Fibroblast of pulmonary artery (primary cell): Measurements from ENCODE around the gene DUSP5.
A peak's percentile ranks its signal among the peaks of the same experiment; 100 is the strongest.
"Not testable (repeated sequence)": the region's sequence is repeated elsewhere in the genome, so short reads cannot be mapped to it uniquely, and the experiment has no call there.

Experiments
- DNase-seq: peaks from one replicate; pipeline ENCODE4 v3.0.0-alpha.2; 2010; ENCODE audit warnings: low read depth
- H3K4me3 ChIP-seq: replicated peaks from 2 replicates; pipeline ENCODE4 v1.5.1; 2011; ENCODE audit warnings: low read depth, mild to moderate bottlenecking, control low read depth, low read length, moderate library complexity
- TF ChIP-seq, protein P1 (sequence below): IDR thresholded peaks from 2 replicates; pipeline ENCODE4 v1.5.1; 2011; ENCODE audit warnings: mild to moderate bottlenecking, control low read depth, low read length, inconsistent platforms; ENCODE audit errors: missing control alignments

Gene DUSP5

DNA sequence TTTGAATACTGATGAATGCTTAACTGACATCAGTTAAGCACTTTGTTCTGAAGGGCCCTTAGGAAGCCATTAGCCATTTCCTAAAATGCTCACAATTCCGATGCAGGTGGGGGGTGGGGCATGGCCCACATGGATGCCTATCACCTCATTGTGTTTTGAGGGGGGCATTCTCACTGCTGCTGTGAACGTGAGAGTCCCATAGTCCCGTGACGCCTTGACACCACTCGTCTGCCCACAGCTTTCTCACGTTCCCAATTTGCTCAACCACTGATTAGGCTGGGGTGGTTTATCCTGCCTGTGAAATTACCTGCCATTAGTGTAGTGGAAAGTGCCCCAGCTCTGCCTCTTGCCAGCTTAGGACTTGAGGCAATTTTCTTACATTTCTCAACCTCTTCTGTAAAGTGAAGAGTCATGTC lies 31.9 kb downstream of the DUSP5 start:
- TF ChIP-seq, protein P1, sequence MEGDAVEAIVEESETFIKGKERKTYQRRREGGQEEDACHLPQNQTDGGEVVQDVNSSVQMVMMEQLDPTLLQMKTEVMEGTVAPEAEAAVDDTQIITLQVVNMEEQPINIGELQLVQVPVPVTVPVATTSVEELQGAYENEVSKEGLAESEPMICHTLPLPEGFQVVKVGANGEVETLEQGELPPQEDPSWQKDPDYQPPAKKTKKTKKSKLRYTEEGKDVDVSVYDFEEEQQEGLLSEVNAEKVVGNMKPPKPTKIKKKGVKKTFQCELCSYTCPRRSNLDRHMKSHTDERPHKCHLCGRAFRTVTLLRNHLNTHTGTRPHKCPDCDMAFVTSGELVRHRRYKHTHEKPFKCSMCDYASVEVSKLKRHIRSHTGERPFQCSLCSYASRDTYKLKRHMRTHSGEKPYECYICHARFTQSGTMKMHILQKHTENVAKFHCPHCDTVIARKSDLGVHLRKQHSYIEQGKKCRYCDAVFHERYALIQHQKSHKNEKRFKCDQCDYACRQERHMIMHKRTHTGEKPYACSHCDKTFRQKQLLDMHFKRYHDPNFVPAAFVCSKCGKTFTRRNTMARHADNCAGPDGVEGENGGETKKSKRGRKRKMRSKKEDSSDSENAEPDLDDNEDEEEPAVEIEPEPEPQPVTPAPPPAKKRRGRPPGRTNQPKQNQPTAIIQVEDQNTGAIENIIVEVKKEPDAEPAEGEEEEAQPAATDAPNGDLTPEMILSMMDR: no peak
- peak; percentile 9 for DNase-seq
- no peak overlapping the region for H3K4me3 ChIP-seq

DNA sequence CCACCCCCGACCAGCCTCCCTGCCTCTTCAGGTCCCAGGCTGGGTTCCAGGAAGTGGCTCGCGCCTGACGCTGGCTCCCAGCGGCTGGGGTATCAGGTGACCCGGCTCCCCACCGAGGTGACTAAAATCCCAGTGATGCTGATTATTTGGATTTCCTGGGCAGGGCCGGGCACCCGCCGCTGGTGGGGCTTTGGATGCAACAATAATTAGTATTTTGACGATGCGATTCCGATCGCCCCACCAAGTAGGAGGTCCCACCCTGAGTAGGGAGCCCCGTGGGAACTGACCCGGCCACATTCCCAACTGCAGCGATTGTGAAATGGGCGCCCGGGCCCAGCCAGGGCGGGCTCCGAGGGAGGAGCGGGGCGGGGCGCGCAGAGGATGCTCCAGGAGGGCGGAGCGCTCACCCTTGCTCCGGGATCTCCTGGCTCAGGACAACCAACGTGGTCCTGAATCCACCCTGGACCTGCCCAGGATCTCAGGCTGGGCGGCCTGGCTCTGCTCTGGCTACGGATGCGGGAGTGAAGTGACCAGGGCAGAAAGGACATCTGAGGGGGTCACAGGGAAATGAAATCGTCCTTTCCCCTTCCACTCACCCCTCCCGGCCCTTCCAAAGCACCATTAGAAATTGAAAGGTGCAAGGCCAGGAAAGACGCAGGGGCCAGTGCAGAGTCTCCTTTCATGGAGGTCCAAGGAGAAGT lies 32.6 kb downstream of the DUSP5 start:
- TF ChIP-seq, protein P1: no peak
- no peak overlapping the region for H3K4me3 ChIP-seq
- peak; percentile 77 for DNase-seq

DNA sequence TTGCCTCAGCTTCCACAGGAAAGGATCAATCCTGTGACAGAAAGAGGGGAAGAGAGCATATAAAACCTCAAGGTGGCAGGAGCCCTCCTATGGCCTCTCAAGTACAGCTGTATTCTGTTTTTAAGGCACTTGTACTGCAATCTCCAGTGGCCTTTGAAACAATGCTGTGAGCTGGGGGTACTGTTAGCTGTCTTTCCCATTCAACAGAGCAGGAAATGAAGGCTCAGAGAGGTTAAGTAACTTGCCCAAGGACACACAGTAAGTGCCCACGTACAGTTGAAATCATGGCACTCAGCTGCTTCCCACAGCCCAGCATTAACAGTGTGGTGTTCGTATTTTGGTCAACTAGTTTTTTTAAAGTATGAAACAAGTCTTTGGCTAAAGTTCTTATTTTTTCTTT lies 34.0 kb downstream of the DUSP5 start:
- DNase-seq: no peak
- H3K4me3 ChIP-seq: no peak overlapping the region
- TF ChIP-seq, protein P1: no peak

DNA sequence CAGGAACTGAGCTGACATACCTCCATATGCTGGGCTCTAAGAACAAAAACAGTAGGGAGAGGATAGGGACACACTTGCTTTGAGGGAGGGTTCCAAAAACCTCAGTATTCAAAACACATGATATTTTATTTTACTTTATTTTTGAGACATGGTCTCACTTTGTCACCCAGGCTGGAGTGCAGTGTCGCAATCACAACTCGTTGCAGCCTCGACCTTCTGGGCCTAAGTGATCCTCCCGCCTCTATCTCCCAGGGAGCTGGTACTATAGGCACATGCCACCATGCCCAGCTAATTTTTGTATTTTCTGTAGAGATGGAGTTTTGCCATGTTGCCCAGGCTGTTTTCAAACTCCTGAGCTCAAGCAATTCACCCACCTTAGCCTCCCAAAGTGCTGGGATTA lies 34.9 kb downstream of the DUSP5 start:
- H3K4me3 ChIP-seq, DNase-seq: not testable (repeated sequence)

DNA sequence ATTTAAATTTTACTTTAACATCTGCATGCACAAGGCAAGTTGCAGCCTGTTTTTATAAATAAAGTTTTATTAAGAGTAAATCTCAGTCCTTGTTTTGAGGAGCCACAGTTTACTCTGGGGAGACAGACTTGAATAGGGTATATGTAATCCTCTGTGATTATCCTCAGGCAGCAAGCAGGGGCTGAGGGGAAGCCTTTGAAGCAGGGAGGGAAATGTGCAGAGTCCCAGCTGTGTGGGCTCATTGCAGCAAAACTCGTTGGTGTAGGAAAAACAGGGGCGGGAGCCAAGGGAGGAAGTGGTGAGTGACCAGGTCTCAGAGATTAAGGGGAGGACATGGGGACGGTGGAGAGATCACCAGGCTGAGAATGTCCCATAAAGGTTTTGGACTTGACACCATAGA lies 35.4 kb downstream of the DUSP5 start:
- DNase-seq: peak; percentile 41
- TF ChIP-seq, protein P1: no peak
- H3K4me3 ChIP-seq: no peak overlapping the region

DNA sequence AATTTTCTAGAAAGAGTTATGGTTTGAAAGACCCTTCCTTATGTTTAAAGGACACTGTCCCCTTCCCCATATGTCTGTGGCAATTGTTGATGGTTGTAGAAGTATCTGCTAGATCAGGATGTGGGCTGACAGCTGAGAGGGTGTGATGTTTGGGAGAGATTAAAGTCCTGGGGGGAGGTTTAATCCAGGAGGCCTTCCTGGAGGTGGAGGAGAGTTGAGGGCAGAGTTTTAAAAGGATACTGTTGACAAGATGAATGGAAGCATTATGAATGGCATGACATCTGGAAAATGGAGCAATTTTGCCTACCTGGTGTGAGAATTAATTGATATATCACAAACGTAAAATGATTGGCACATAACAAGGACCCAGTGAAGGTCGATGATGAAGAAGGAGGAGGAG lies 36.9 kb downstream of the DUSP5 start:
- H3K4me3 ChIP-seq: no peak overlapping the region

DNA sequence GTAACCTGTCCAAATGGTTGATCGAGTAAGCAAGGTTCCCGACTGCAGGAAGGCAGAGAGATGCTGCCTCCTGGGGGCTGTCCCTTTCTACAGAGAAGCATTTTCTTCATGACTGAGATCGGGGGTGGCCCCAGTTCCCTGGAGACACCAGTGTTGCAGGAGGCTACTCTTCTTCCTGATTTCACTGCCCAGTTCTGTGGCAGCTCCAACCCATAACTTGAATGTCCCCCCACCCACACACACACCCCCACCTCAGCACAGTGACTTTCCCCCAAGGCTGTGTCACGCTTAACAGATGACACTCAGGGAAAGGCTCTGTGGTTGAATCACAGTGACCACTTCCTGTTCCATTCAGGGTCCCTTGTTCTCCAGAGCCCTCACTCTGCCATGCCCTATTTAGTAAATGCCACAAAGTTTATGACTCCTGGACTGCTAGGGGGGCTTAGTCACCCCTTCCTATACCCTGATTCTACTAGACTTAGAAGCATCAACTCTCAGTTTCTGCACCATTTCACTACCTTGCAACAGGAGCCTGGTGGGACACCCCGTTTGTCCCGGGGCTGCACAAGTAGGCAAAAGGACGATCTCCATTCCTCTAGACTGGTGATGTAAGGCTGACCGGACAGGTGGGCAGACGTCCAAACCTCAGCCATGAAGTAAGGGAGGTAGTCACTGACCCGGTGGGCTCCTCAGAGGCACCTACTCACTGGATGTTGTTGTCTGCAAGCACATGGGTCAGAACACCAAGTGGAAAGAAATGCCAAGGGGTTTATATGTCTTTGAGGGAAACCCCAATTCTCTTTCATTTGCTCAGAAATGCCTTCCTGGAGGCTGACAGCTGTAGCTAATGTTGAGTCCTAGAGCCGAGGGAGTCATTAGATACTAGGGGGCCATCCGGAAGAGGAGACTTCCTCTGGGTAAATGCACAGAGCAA lies 38.5 kb downstream of the DUSP5 start:
- no peak overlapping the region for H3K4me3 ChIP-seq
- TF ChIP-seq, protein P1: peak; percentile 36
- peak; percentile 63 for DNase-seq

More for the DNA sequence above, 36.9 kb downstream of the DUSP5 start:
- TF ChIP-seq, protein P1: no peak
- DNase-seq: no peak
